ENCODE results near the gene GDF3.
"Not testable (repeated sequence)": the region's sequence is repeated elsewhere in the genome, so short reads cannot be mapped to it uniquely, and the experiment has no call there.

GDF3 gene

GRCh38 chr12:7695566-7696197, at the start of gene GDF3:
GDF3 (minus strand) TSS chr12:7695775; CDS start chr12:7695728, 47 bp downstream.
- peak; percentile 63 for DNase-seq

- peak; percentile 40 for DNase-seq
Observed at GRCh38 chr12:7732993-7733392, 37.4 kb upstream of the GDF3 start.

DNA sequence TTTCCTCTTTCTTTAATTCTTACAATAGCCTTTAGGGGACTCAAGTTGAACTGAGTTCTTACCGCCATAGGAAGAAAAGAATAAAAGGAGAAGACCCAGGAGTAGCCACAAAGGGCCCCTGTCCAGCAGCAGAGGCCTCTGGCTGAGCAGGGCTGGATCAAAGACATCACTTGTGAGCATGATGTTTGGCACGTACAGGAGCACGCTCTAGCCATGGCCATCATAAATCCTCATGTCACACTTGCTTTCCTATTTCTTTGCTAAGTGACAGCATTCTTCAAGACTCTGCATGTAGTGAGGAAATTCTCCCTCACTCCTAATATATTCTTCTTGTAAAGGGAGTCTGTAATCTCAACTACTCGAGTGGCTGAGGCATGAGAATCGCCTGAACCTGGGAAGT, 35.9 kb upstream of the GDF3 start:
- DNase-seq = no peak

- peak; percentile 51 for DNase-seq
Observed at GRCh38 chr12:7730984-7731383, 35.4 kb upstream of the GDF3 start.

DNA sequence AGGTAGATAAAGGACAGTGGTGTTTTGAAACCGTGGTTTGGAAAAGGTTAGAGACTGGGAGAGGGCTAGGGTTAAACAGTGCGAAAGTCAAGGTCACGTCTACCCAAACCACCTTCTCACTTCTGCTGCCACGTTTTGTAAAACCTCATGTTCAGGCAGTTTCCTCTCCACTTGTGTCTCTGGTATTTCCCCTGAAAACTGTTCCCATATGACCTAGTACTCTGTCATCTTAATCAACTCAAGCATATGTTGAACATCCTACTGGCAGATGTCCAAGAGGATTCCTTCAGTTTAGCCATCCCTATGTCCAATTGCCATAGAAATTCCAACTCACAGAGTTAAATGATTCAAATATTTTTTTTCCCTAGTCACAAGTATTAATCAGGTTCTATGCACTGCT, 34.2 kb upstream of the GDF3 start:
- DNase-seq = no peak

GRCh38 chr12:7723926-7724325, 28.4 kb upstream of the GDF3 start:
- DNase-seq = no peak

DNA sequence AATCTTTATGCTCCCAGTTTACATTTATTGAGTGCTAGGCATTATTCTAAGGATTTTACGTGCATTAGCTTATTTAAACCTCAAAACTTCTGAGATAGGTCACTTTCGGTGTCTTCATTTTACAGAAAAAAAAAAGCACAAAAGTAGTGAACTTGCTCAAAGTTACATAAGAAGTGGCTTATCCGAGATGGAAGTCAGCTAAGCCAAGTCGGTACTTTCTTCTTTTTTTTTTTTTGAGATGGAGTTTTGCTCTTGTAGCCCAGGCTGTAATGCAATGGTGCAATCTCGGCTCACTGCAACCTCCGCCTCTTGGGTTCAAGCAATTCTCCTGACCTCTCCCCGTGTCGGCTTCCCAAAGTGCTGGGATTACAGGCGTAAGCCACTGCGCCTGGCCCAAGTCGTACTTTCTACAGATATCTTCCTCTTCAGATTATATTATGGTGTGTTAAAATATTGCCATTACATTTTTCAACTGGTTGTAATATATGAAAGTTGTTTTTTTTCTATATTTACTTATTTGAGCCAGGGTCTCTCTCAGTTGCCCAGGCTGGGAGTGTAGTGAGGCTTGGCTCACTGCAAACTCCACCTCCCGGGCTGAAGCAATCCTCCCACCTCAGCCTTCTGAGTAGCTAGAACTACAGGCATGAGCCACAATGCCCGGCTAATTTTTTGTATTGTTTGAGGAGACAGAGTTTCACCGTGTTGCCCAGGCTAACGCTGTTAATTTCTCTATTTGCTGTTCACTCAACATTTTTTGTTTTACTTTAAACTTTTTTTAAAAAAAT, 24.6 kb upstream of the GDF3 start:
- no peak for DNase-seq

- peak; percentile 69 for DNase-seq
Observed at GRCh38 chr12:7716381-7716780, 20.8 kb upstream of the GDF3 start.

- DNase-seq = no peak
Observed at GRCh38 chr12:7712841-7713442, 17.4 kb upstream of the GDF3 start.

DNA sequence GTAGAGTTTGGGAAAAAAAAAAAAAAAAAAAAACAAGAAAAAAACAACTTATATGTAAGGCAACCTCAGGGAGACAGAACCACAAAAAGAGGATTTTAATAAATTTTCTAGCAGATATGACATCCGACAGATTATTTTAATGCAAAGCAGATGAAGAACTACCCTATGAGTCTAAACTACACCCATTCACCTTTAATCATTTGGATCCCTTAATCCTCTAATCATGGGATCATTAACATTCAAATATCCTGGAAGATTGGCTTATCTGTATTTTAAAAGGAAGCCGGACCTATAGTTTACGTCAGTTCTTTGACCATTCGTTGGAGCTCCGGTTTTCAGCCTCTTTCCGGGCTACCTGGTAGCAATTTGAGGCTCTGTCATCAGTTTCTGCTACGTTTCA, 15.6 kb upstream of the GDF3 start, which contains the start of gene DPPA3:
DPPA3 (plus strand) TSS at position 301 of the 400 bp plus-strand sequence. CDS start 138 bp downstream, outside the sequence.
- DNase-seq = no peak

DNA sequence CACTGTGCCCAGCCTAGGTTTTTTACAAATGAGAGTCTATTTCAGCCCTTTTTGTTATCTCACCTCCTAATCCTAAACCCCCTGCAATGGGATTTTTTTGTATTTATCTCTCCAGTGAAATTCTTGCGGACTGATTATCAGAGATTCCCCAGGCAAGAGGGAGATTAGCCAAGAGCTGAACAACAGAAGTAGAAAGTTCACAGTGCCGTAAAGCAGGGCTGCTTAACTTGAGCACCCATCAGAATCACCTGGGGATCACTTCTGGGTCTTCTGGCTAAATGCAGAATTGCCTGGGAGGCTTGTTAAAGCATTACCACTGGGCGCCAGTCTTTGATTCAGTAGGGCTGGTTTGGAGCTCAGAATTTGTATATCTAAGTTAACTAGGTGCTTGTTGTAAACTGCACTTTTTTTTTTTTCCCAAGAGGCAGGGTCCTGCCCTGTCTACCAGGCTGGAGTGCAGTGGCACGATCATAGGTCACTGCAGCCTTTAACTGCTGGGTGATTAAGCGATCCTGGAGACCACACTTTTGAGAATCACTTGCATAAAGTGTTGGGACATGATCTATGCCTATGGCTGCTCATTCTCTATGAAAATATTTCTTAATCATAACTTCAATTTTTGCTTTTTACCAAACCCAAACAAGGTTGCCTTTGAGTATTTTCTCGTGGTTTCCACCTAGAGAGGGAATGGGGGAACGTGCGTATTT, 14.5 kb upstream of the GDF3 start:
- DNase-seq = no peak

- DNase-seq = no peak
Observed at GRCh38 chr12:7705846-7706245, 10.3 kb upstream of the GDF3 start.

DNA sequence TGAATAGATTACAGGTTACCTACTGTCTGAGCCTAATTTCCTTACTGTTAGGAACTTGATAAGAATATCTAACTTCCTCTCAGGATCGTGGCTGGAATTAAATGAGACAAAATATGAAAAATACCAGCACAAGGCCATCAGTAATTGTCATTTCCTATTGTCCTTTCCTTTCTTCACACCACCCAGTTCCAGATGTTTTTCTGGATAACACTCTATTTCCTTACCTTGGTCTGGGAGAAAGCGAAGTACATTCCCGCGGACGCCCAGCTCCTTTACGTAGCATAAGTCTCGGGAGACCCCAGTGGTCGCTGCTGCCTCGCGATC, 376 bp downstream of the GDF3 start:
- DNase-seq = peak; percentile 21

DNA sequence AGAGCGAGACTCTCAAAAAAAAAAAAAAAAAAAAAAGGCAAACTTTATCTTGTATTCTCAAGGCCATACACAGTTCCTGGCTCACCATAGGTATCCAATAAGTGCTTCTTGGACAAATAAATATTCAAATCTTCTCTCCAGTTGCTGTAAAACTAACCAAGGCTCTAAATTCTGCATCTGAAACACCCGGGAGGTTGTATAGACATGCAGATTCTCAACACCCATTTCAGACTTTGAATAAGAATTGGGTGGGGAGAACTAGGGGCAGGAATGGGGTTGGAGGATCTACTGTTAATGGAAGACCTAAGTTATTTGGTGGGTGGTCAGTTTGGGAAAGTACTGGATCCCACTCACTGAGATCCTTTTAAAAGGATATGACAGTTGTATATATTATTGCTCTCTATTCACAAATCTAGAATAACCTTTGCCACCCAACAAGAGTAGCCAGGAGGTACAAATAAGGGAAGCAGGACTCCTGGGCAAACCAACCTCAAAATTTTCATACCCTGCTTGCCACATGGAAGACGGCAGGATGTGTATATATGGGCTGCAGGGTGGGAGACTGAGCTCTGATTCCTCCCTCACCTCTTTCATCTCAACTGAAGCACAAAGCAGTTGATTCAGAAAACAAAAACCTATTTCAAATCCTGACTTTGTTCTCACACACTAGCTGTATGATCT, 879 bp downstream of the GDF3 start:
- DNase-seq = no peak

DNA sequence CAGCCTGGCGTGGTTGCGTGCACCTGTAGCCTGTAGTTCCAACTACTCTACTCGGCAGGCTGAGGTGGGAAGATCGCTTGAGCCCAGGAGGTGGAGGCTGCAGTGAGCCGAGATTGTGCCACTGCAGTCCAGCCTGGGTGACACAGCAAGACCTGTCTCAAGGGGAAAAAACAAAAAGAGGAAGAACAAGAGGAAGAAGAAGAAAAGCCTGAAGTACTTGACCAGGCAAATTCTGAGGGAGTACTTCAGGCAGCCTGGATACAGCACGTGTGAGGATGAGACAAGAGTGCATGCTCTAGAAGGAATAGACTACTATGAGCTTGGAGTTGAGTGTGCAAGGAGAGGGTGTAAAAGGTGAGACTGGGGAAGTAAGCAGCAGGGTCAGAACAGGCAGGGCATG, 1.8 kb downstream of the GDF3 start:
- no peak for DNase-seq

DNA sequence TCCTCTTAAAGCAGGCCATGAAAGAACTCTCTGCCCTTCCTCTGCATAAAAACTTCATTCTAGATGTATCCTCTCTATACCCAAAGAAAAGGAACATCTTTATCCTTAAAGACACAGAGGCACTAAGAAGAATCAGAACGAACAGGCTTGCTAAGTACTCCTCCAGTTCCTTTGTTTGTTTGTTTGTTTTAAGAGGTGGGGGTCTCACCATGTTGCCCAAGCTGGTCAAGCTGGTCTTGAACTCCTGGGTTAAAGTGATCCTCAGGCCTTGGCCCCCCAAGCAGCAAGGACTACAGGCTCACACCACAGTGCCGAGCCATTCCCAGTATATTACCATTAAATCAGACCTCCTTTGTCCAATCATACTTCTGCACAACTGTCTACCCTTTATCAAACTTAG, 14.0 kb downstream of the GDF3 start:
- DNase-seq = no peak

- no peak for DNase-seq
Observed at GRCh38 chr12:7679251-7680045, 16.1 kb downstream of the GDF3 start.

- DNase-seq = peak; percentile 12
Observed at GRCh38 chr12:7678744-7679143, 16.8 kb downstream of the GDF3 start.

- DNase-seq = peak; percentile 94
Observed at GRCh38 chr12:7677432-7677888, 18.1 kb downstream of the GDF3 start.

- DNase-seq = not testable (repeated sequence)
Observed at GRCh38 chr12:7675455-7675854, 20.1 kb downstream of the GDF3 start.

DNA sequence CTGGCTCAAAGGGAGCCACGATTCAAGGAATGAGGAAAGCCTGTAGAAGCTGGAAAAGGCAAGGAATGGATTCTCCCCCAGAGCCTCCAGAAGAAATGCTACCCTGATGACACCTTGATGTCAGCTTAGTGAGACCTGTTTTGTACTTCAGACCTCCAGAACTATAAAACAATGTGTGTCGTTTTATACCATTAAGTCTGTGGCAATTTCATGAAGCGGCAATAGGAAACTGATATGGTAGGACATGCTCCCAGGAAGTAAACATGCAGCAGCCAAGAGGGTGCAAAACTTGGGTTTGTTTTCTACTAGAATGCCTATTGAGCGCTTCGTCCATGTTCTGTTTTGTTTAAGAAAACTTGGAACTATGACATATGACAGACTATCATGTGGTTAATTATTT, 27.4 kb downstream of the GDF3 start:
- DNase-seq = no peak

- DNase-seq = peak; percentile 48
Observed at GRCh38 chr12:7667125-7667524, 28.4 kb downstream of the GDF3 start.
